PC-9 (cell line): ENCODE measurements around the gene PNPLA2.

Source experiments
- CTCF ChIP-seq: fragments of 200-600 bp; sonication (generic); conservative IDR thresholded peaks from 2 replicates; pipeline ENCODE4 v1.6.1; 2017; ENCODE audit warnings: mixed run types, antibody characterized with exemption, mild to moderate bottlenecking, moderate library complexity
- EZH2 ChIP-seq: fragments of 200-600 bp; sonication (generic); IDR thresholded peaks from 2 replicates; pipeline ENCODE4 v1.8.0; 2017; ENCODE audit warnings: antibody characterized with exemption, low read depth

- TF ChIP-seq CTCF (no peak), EZH2 (no peak)
These were observed 47.8 kb upstream of the PNPLA2 start for GRCh38 chr11:770642-771616.
